Hindlimb muscle (tissue), 1 donor: Measurements from ENCODE around the gene DLX1. TPM values are rescaled to one million over a fixed set of nuclear protein-coding genes. Genes with fewer than 3 reads are reported as not detected.
"Not testable (repeated sequence)": the region's sequence is repeated elsewhere in the genome, so short reads cannot be mapped to it uniquely, and the experiment has no call there.

Experiments
- DNase-seq: peaks from one replicate; pipeline ENCODE4 v3.0.0-alpha.2; 2013
- polyA plus RNA-seq: library from polyadenylated mRNA; unstranded; fragments of 120-200 nt; gene quantifications from one replicate; pipeline ENCODE4 v1.2.1, GENCODE V29; 2013; ENCODE audit not compliant: insufficient read length

Gene DLX1
- polyA plus RNA-seq, 1 donor: not detected

- no peak for DNase-seq
These were observed 20.2 kb upstream of the DLX1 start for GRCh38 chr2:172065111-172065510.

- DNase-seq: no peak
These were observed 18.9 kb upstream of the DLX1 start for GRCh38 chr2:172066394-172066886.

GRCh38 chr2:172067905-172068304 is 17.4 kb upstream of the DLX1 start:
- not testable (repeated sequence) for DNase-seq

- DNase-seq: no peak
These were observed 14.4 kb upstream of the DLX1 start for GRCh38 chr2:172070936-172071335.

- no peak for DNase-seq
These were observed 13.0 kb upstream of the DLX1 start for GRCh38 chr2:172072303-172072702.

GRCh38 chr2:172072706-172073105 is 12.6 kb upstream of the DLX1 start:
- DNase-seq: no peak

- DNase-seq: no peak
These were observed 11.8 kb upstream of the DLX1 start for GRCh38 chr2:172073518-172073917.

- DNase-seq: no peak
These were observed 11.1 kb upstream of the DLX1 start for GRCh38 chr2:172074254-172074653.

- DNase-seq: no peak
These were observed 5.9 kb upstream of the DLX1 start for GRCh38 chr2:172079416-172079815.

GRCh38 chr2:172079838-172080640 is 5.3 kb upstream of the DLX1 start:
- no peak for DNase-seq

- no peak for DNase-seq
These were observed 4.6 kb upstream of the DLX1 start for GRCh38 chr2:172080641-172081220.

GRCh38 chr2:172081221-172082022 is 3.9 kb upstream of the DLX1 start:
- DNase-seq: no peak

- no peak for DNase-seq
These were observed 3.0 kb upstream of the DLX1 start for GRCh38 chr2:172082105-172082943.

- no peak for DNase-seq
These were observed 2.2 kb upstream of the DLX1 start for GRCh38 chr2:172082944-172083627.

- no peak for DNase-seq
These were observed 1.5 kb upstream of the DLX1 start for GRCh38 chr2:172083628-172084394.

GRCh38 chr2:172084395-172084644 is 987 bp upstream of the DLX1 start:
- DNase-seq: no peak

GRCh38 chr2:172084645-172085459 is 455 bp upstream of the DLX1 start:
- peak; percentile 78 for DNase-seq

GRCh38 chr2:172086241-172087206 is 1.2 kb downstream of the DLX1 start:
- no peak for DNase-seq

GRCh38 chr2:172087207-172087779 is 2.0 kb downstream of the DLX1 start:
- DNase-seq: no peak
